ENCODE measurements around the gene CFAP53.

The CFAP53 gene

DNA sequence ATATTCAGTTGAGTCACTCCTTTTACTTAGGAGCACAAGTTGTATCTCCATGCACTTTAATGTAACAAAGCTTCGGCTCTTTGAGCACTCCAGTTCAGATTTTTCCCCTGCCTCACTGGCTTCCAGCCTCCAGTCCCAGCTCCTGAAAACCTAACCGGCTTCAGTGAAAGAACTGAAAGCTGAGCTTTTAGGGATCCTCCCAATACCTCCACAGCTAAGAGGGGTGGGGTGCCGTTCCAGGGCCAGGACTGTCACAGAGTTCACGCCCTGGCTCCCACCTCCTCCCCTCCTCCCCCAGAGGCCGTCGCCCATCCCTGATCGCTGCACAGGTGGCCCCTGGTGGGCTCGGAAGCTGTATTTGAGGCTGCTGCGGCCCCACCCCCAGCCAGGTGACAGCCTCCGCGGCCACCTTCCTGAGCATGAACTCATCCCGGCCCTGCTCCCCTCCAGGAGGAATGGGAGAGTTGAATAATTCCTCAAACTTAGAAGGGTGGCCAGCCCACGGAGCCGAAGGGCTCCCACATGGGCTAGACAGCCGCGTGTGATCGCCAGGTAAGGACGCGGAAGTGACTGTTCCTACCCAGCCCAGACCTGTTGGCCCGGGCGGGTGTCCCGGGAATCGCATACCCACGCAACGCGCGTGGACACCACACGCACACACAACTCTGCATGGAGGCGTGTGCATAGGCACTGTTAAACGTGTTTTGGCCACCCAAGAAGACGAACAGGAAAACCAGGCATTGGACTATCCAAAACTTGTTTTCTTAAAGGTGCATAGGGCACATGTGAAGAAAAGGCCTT lies 73.1 kb downstream of the CFAP53 start:
- DNase-seq, result no peak

DNA sequence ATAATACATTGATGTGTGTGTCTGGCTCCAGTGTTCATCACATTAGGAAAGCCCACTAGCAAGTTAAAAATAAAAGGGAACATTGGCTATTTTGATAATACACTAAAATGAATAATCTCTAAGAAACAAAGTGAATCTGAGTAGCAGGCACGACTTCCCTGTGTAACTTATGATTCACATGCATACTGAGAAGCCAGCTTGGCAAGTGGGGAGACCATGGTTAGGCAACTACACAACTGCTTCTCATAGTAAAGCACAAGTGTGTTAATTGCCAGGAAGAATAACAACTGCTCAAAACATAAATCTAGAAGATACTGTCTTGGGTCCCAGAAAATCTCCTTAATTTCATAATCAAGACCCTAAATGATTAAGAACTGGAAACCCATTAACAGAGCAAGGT lies 75.4 kb downstream of the CFAP53 start:
- no peak for DNase-seq

DNA sequence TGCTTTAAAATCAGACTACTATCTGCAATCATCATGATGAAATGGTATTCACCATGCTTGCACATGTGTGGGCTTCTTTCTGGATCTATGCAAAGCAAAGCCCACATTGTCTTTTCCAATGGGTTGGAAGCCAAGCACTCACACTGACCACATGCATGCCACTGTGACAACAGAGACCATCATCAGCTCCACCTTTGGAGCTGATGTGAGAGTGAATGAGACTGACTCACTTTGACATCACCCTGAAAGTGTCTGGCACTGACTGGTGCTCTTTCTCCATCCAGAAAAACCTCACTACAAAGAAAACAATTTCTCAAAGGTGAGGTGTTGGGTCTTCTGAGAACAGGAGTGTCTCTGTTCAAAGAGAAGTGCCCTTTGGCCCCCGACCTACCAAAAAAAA lies 76.1 kb downstream of the CFAP53 start:
- DNase-seq, result no peak

DNA sequence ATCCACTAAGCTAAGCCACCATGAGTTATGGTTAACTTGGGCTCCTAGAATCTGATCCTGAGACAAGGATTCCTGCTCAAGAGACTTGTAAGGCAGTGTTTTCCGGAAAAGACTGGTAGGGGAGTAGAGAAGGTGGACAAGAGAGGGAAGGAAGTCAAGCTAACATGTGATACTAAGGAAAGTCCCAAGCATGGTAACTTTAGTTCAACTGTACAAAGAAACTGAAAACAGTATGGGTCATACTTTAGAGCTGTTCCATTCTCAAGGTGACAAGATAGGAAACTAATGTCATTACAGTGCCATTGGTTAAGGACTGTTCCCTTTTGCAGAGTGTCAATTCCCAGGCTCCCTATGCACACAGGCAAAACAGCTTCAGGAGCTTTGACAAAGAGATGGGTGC lies 77.1 kb downstream of the CFAP53 start:
- no peak for DNase-seq

DNA sequence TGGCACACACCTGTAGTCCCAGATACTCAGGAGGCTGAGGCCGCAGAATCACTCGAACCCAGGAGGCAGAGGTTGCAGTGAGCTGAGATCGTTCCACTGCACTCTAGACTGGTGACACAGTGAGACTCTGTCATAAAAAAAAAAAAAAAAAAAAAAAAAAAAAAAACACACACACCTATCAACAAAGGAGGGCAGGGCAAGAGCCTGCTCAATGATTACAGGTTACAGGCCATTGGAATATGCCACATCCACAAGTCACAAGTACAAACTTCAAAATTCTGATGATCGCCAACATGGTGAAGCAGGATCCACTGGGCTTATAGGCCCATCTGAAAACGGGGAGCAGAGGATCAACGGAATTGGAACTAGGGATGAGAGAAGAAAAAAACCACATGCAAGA lies 77.6 kb downstream of the CFAP53 start:
- no peak for DNase-seq

DNA sequence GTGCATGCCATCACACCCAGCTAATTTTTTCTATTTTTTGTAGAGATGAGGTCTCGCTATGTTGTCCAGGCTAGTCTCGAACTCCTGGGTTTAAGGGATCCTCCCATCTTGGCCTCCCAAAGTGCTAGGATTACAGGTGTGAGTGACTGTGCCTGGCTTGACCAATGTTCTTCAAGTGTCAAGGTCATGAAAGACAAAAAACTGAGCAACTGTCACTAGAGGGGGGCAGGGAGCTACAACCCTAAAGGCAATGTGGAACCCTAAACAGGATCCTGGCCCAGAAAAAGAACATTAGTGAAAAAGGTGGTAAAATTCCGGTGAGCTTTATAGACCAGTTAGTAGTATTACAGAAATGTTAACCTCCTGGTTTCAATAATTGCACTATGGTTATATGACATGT lies 78.6 kb downstream of the CFAP53 start:
- no peak for DNase-seq

DNA sequence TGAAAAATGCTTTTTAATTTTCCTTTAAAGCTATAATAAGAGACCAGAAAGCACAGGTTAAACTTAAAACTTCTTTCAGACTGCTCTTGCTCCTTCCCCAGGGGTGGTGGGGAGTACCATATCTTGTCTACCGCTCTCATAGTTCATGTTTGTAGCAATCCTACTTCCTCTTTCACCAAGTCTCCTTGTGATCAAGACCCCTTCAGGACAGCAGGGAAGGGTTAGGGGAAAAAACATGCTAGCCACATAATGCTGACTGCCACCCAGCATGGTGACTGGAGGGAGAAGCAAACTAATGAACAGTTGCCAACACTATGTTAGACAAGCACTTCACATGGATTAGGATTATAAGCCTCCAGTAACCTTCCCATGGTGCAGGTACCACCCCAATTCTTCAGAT lies 79.9 kb downstream of the CFAP53 start:
- DNase-seq, result no peak

DNA sequence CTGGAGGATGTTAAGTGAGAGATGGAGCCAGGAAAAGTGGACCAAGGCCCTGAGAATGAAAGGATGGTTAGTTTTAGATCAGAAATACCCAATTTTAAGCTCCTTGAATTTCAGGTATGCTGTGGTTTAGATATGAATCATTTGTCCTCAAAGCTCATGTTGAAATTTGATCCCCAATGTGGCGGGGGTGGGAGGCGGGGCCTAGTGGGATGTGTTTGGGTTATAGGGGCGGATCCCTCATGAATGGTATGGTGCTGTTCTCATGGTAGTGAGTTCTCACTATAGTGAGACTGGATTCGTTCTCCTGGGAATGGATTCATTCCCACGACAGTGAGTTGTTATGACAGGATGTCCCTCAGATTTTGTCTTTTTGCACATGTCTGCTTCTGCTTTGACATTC lies 82.7 kb downstream of the CFAP53 start:
- DNase-seq, result peak in 1 of 3 experiments; percentile 15

DNA sequence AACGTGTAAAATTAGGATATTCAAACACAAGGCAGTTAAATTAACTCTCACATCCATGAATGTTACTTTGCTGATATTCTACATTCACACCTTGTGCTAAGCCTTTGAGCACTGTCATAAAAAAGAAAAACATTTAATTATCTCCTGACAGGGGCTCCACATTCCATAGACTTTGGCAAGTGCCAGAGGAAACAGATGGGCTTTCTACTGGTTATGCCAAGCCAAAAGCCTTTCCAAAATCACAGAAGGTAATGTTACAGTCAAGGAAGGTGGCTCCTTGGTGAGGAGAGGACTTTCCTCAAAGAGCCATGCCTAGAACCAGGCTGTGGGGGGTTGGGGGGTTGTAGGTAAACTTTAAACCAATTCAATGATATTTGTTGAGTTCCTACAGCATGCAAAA lies 83.8 kb downstream of the CFAP53 start:
- no peak for DNase-seq

DNA sequence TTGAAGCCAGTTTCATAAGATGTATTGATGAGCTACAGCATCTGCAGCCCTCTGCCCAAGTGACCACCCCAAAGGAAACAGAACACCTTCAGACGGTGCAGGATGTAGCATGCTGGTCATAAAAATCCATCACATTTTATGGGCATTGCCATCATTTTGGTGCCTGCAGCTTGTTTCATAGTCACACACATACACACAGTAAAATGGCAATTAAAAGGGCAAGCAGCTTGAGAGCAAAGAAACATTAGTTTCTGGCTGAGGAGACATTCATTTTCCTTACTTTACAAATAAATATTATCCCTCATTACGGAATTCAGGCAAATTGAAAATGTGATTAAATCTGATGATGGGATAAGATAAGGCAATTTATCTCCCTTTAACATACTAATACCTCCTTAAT lies 84.7 kb downstream of the CFAP53 start:
- DNase-seq, result no peak

DNA sequence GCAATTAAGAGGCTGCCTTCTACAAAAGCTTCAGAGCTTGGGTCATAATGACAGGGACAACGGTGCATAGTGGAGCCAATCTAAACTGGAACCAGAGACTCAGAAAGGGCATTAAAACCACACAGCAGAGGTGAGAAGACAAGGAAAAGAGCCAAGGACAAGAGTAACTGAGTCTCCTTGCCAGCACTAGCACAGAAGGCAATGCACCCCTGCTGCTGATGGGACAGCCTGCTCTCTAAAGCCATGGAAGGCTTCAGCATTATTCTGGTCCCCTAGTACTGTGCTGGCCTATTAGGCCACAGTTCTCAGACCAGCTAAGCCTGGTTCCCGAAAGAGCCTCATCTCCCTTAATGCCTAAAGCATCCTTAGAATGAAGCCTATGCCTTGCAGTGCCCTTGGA lies 86.8 kb downstream of the CFAP53 start:
- no peak for DNase-seq

DNA sequence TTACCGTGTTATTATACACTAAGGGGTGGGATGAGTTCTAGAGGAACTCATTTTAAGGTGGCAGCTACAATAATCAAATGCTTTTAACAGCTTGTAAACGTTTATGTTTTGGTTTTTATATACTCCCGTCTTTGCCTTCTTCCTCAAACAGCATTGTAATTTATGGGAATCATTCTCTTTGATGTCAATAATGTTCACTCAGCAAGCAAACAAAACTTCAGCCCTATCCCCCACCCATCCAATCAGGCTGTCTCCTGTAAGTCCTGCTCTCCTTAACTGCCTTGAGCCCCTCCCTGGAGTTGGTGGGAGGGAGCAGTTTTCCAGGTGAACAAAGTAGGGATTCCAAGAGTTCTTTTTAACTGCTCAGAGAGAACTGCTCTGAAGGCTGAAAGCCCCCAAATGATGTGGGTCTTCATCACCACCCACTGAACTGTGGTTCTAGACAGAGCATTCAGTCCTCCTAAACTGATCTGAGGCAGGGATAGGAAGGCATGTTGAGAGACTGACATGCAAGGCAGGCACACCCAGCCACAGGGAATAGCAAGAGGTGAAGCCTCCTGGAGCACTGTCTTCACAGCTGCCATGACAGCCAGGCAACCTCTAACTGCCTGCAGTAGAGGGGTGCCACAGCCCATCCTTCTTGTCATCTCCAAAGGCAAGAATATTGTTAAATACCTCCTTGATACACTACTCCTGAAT lies 88.9 kb downstream of the CFAP53 start:
- DNase-seq, result peak in 1 of 3 experiments; percentile 42

Data from NCI-H1417 (cell line).